Heart right ventricle (tissue), 16 donors: Measurements from ENCODE around the gene CCNI. TPM values are rescaled to one million over a fixed set of nuclear protein-coding genes. Genes with fewer than 3 reads are reported as not detected.

Experiments
- ATAC-seq, 8 donors: fragments of 200-7000 bp; cut with Tn5 transposase; one replicate each; pipeline ENCODE4 v1.9.1; 2020; ENCODE audit warnings: mild to moderate bottlenecking in 8 of 8, moderate library complexity in 8 of 8, moderate number of reproducible peaks in 1 of 8
- DNase-seq, 2 donors: peaks; one replicate each; pipeline ENCODE4 v3.0.0-alpha.2; 2020
- H3K27ac ChIP-seq, 10 donors: fragments of 200-600 bp; sonication (generic) in 2 of 10; one replicate each; pipeline versions ENCODE4 v1.5.0 to v1.8.0; 2020 to 2022; ENCODE audit warnings: mild to moderate bottlenecking in 3 of 10
- H3K27me3 ChIP-seq, 7 donors: fragments of 200-600 bp; one replicate each; pipeline ENCODE4 v1.8.0; 2021 to 2022; ENCODE audit warnings: mild to moderate bottlenecking in 2 of 7
- H3K36me3 ChIP-seq, 9 donors: fragments of 200-600 bp; sonication (generic) in 1 of 9; one replicate each; pipeline versions ENCODE4 v1.5.0 to v1.8.0; 2020 to 2022; ENCODE audit warnings: mild to moderate bottlenecking in 2 of 9
- H3K4me1 ChIP-seq, 9 donors: fragments of 200-600 bp; sonication (generic) in 1 of 9; one replicate each; pipeline versions ENCODE4 v1.5.0 to v1.8.0; 2020 to 2022; ENCODE audit warnings: mild to moderate bottlenecking in 4 of 9
- H3K4me3 ChIP-seq, 10 donors: fragments of 200-600 bp; sonication (generic) in 2 of 10; one replicate each; pipeline versions ENCODE4 v1.5.0 to v1.8.0; 2020 to 2022; ENCODE audit warnings: mild to moderate bottlenecking in 7 of 10, moderate library complexity in 2 of 10
- H3K9me3 ChIP-seq, 11 donors: fragments of 200-600 bp in 10 of 11; sonication (generic) in 2 of 11; one replicate each; pipeline versions ENCODE4 v1.5.0 to v1.8.0; 2013 to 2022; ENCODE audit warnings: mild to moderate bottlenecking in 2 of 11, control low read depth in 1 of 11, moderate library complexity in 1 of 11
- WGBS, 2 donors: extraction: QIAGEN DNeasy Blood & Tissue Kit; methylation state at CpG; one replicate each; pipeline ENCODE4 v1.1.7; 2013; ENCODE audit warnings: inconsistent platforms in 1 of 2; 5-methylcytosine and 5-hydroxymethylcytosine counted together
- intact Hi-C, 10 donors: fragments of 100-400 bp; cut with DNase I; formaldehyde crosslinking; loops; one replicate each; pipeline versions ENCODE4 v1.11.1 to v1.14.2; 2022
- polyA plus RNA-seq, 2 donors: library from polyadenylated mRNA; stranded (reverse); fragments of 200-250 nt; gene quantifications; one replicate each; pipeline ENCODE4 v1.2.3, GENCODE V29; 2013
- total RNA-seq, 10 donors: library from RNA; stranded (reverse); fragmentation: NEBNext Ultra II Directional in 3 of 10; extraction: Animal tissue kit (Norgen Biotek cat#: 25700) in 3 of 10; gene quantifications; one replicate each; pipeline versions ENCODE4 v1.2.1 to v1.2.4, GENCODE V29; 2021 to 2023
- TF ChIP-seq, protein P1 (sequence below), 9 donors: fragments of 200-600 bp; sonication (generic) in 2 of 9; IDR thresholded peaks; one replicate each; pipeline versions ENCODE4 v1.5.0 to v1.8.0; 2021 to 2022; ENCODE audit warnings: antibody characterized with exemption in 9 of 9, mild to moderate bottlenecking in 5 of 9, moderate library complexity in 1 of 9
- donor health status: Arrhythmogenic right ventricular cardiomyopathy.
- donor health status: ischemic (EF 13 %, LVEDD 7.1; RV severe dilation, severe dysfunction).
- donor health status: healthy with polysubstance abuse.
- donor health status: DM: no; HTN: yes; CAD: no.
- donor health status: DM: no; HTN: no; CAD: no.
- donor health status: ischemic (EF 25% LVEDD 6.9; RV normal size, moderate dysfunction).
- donor health status: ischemic (EF 25% LVEDD 5.7; RV mildly dilated, moderate dysfunction).
- donor health status: healthy.
- donor health status: DM: yes; HTN: yes; CAD: no.
- donor health status: Ischemic cardiomyopathy.
- donor health status: ischemic (EF 35%, LVEDD 5.7; RV mildly dilated, moderate dysfunction).
- donor health status: nonischemic (EF 11% LVEDD 7.7; RV severe dilation, severe dysfunction).
- donor health status: DM: yes; HTN: yes; CAD: no.
- donor health status: PGD.
- donor health status: ischemic (EF 29% LVEDD 5.4; RV normal size, mild dysfunction).
- donor health status: nonischemic (EF 23%, LVEDD 6.1; RV moderate dilation, normal function).

Gene CCNI
- total and polyA plus RNA-seq, 12 donors, result 30.8 to 354 (median 298) TPM

DNA sequence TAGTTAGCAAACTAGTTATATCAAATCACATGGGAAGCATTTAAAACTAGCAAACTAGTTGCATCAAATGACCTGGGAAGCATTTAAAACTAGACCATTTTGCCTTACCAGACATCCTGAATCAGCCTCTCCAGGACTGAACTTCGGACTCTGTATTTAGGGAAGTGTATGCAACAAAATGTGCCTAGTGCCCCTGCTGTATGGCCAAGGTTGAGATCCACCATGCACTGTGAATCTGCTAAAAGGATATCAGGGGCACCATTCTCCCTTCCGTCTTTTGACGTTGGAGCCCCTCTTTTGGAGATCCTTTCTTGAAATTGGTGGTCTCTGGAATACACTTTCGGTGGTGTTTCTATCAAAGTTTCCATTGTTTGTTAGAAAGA is 49.5 kb downstream of the CCNI start:
- ATAC-seq (no peak), DNase-seq (no peak)
- Histone ChIP-seq H3K36me3 (peaks cover 0 to 99% (median 23%) of the 10 kb centered on the region in 9 donors), H3K9me3 (no peaks in the 10 kb centered on the region), H3K4me3 (no peak overlapping the region), H3K4me1 (peaks cover 0 to 17% (median 5%) of the 10 kb centered on the region in 9 donors), H3K27me3 (no peaks in the 10 kb centered on the region), H3K27ac (no peak overlapping the region)
- intact Hi-C loops, result no loop called here
- WGBS, 2 donors, result 95 to 99% methylated on average over 4 of the region's 4 CpGs
- TF ChIP-seq, protein P1, sequence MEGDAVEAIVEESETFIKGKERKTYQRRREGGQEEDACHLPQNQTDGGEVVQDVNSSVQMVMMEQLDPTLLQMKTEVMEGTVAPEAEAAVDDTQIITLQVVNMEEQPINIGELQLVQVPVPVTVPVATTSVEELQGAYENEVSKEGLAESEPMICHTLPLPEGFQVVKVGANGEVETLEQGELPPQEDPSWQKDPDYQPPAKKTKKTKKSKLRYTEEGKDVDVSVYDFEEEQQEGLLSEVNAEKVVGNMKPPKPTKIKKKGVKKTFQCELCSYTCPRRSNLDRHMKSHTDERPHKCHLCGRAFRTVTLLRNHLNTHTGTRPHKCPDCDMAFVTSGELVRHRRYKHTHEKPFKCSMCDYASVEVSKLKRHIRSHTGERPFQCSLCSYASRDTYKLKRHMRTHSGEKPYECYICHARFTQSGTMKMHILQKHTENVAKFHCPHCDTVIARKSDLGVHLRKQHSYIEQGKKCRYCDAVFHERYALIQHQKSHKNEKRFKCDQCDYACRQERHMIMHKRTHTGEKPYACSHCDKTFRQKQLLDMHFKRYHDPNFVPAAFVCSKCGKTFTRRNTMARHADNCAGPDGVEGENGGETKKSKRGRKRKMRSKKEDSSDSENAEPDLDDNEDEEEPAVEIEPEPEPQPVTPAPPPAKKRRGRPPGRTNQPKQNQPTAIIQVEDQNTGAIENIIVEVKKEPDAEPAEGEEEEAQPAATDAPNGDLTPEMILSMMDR (IDR thresholded peaks at IDR 0.05), result no peak

- Histone ChIP-seq H3K27ac (no peak overlapping the region), H3K9me3 (no peaks in the 10 kb centered on the region), H3K36me3 (peaks cover 0 to 99% (median 18%) of the 10 kb centered on the region in 9 donors), H3K4me1 (peaks cover 0 to 19% (median 5%) of the 10 kb centered on the region in 9 donors), H3K27me3 (no peaks in the 10 kb centered on the region), H3K4me3 (no peak overlapping the region)
- TF ChIP-seq, protein P1 (IDR thresholded peaks at IDR 0.05), result no peak
- DNase-seq (no peak), ATAC-seq (no peak)
- intact Hi-C loops, result no loop called here
- 98 to 99% methylated on average over 1 of the region's 1 CpG for WGBS, 2 donors
These were observed 50.0 kb downstream of the CCNI start for GRCh38 chr4:77025643-77026321.

GRCh38 chr4:77023920-77024319 is 51.9 kb downstream of the CCNI start:
- Histone ChIP-seq H3K9me3 (no peaks in the 10 kb centered on the region), H3K4me3 (no peak overlapping the region), H3K4me1 (peaks cover 0 to 19% (median 5%) of the 10 kb centered on the region in 9 donors), H3K27ac (no peak overlapping the region), H3K27me3 (no peaks in the 10 kb centered on the region), H3K36me3 (peaks cover 0 to 99% (median 21%) of the 10 kb centered on the region in 9 donors)
- TF ChIP-seq, protein P1 (IDR thresholded peaks at IDR 0.05), result no peak
- intact Hi-C loops, result no loop called here
- DNase-seq, result no peak
- 94 to 95% methylated on average over 11 of the region's 11 CpGs for WGBS, 2 donors
- no peak for ATAC-seq

GRCh38 chr4:77022560-77023179 is 53.1 kb downstream of the CCNI start:
- ATAC-seq (no peak), DNase-seq (no peak)
- intact Hi-C loops, result no loop called here
- peaks cover 0 to 97% (median 22%) of the 10 kb centered on the region in 9 donors for H3K36me3 ChIP-seq
- H3K4me1 ChIP-seq, result peaks cover 0 to 19% (median 5%) of the 10 kb centered on the region in 9 donors
- no peaks in the 10 kb centered on the region for H3K9me3 ChIP-seq
- H3K27me3 ChIP-seq, result no peaks in the 10 kb centered on the region
- H3K27ac ChIP-seq, result peak overlapping the region in 1 of 10 donors; percentile 11
- no peak overlapping the region for H3K4me3 ChIP-seq
- TF ChIP-seq, protein P1 (IDR thresholded peaks at IDR 0.05), result no peak
- 65 to 73% methylated on average over 5 of the region's 5 CpGs for WGBS, 2 donors
